Skeletal muscle tissue (tissue), 4 donors: ENCODE results near the gene HOXC5. TPM values are rescaled to one million over a fixed set of nuclear protein-coding genes. Genes with fewer than 3 reads are reported as not detected.

Source experiments
- H3K27ac ChIP-seq: one replicate; pipeline ENCODE4 v1.7.0; 2013; ENCODE audit warnings: mild to moderate bottlenecking, low read depth, low read length, inconsistent platforms
- H3K27me3 ChIP-seq, 3 donors: one replicate each; pipeline ENCODE4 v1.7.0; 2013; ENCODE audit warnings: low read length in 3 of 3; ENCODE audit not compliant: control insufficient read depth in 3 of 3, insufficient read depth in 3 of 3
- H3K36me3 ChIP-seq, 3 donors: one replicate each; pipeline ENCODE4 v1.7.0; 2013; ENCODE audit warnings: low read length in 3 of 3; ENCODE audit not compliant: control insufficient read depth in 3 of 3, insufficient read depth in 3 of 3
- H3K4me1 ChIP-seq, 3 donors: one replicate each; pipeline ENCODE4 v1.7.0; 2013; ENCODE audit warnings: low read length in 3 of 3, mild to moderate bottlenecking in 3 of 3; ENCODE audit not compliant: control insufficient read depth in 3 of 3, insufficient read depth in 3 of 3
- H3K4me3 ChIP-seq, 3 donors: one replicate each; pipeline ENCODE4 v1.7.0; 2013; ENCODE audit warnings: low read length in 3 of 3
- H3K9ac ChIP-seq, 3 donors: one replicate each; pipeline ENCODE4 v1.7.0; 2013; ENCODE audit warnings: low read length in 3 of 3, mild to moderate bottlenecking in 3 of 3, moderate library complexity in 2 of 3, low read depth in 1 of 3
- H3K9me3 ChIP-seq, 3 donors: one replicate each; pipeline ENCODE4 v1.7.0; 2013; ENCODE audit warnings: low read length in 3 of 3; ENCODE audit not compliant: control insufficient read depth in 3 of 3
- total RNA-seq: library from RNA; depleted of rRNA; stranded (reverse); fragments of >200 nt; gene quantifications from one replicate; pipeline ENCODE4 v1.2.3, GENCODE V29; 2014
- donor health status: Osteomylitis.

HOXC5 gene
- total RNA-seq, 1 donor from 2014 or later, result 0.52 TPM

DNA sequence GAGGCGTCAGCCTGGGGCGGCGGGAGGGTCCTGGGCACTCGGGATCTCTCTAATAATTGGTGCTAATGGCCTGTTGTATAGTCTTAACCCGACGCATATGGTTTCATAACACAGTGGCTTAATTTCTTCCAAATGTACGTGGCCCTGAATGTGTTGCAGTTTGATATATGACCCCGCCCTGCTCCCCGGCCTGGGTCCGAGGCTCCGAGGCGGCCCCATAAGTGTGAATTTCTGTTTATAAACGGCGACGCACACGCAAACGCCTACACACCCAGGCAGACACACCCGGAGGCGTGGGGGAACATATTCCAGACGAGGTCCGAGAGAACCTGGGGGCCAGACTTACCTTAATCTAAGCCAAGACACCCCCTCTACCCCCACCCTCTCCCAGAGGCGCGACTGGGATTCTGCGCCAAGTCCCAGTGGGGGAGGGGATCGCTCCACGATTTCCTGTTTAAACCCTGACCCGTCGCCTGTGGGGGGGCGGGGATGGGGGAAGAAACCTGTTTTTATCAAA is 14.3 kb upstream of the HOXC5 start:
- Histone ChIP-seq H3K4me3 (peak overlapping the region; percentile 79 to 84 (median 81)), H3K27me3 (no peaks in the 10 kb centered on the region), H3K36me3 (no peaks in the 10 kb centered on the region), H3K4me1 (peaks cover 54 to 69% (median 54%) of the 10 kb centered on the region in 3 donors), H3K27ac (peak overlapping the region; percentile 99), H3K9me3 (no peaks in the 10 kb centered on the region), H3K9ac (peak overlapping the region; percentile 90 to 98 (median 94))

GRCh38 chr12:54019091-54019811 is 13.6 kb upstream of the HOXC5 start:
- Histone ChIP-seq H3K27me3 (no peaks in the 10 kb centered on the region), H3K9me3 (no peaks in the 10 kb centered on the region), H3K36me3 (no peaks in the 10 kb centered on the region), H3K4me1 (peaks cover 55 to 69% (median 56%) of the 10 kb centered on the region in 3 donors), H3K4me3 (peak overlapping the region; percentile 80 to 84 (median 81)), H3K27ac (peak overlapping the region; percentile 99), H3K9ac (peak overlapping the region; percentile 95 to 99 (median 98))

DNA sequence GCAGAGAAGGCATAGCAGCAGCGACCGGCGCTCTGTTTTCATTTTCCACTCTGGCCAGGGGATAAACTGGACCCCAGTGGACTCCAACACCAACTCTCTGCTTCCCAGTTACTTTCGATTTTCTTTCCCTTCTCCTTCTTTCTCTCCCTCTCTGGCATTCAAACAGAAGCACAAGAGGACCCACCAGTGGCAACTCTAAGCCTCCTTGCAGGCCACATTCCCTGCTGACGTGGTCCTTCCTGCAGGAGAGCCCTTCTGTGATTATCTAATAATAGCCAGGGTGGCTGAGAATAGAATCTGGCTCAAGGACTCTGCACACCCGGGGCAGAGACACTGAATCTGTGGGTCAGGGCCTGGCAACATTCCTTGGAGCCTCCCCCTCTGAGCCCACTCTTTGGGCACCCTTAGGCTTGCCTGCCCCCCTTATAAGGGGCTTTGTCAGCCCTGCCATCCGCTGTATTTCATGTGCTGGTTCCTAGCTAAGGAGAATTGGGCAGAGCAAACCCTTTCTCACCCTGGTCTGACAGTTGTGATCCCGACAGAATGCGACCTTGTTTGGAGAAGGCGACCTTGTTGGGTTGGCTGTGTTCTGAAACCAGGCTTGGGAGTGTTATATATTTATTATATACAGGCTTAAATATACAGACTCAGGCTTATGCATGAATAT is 12.8 kb upstream of the HOXC5 start:
- Histone ChIP-seq H3K4me1 (peaks cover 57 to 70% (median 60%) of the 10 kb centered on the region in 3 donors), H3K36me3 (no peaks in the 10 kb centered on the region), H3K27me3 (no peaks in the 10 kb centered on the region), H3K4me3 (peak overlapping the region; percentile 80 to 84 (median 81)), H3K9me3 (no peaks in the 10 kb centered on the region), H3K9ac (peak overlapping the region; percentile 95 to 99 (median 98)), H3K27ac (peak overlapping the region; percentile 99)

- peaks cover 49 to 71% (median 65%) of the 10 kb centered on the region in 3 donors for H3K4me1 ChIP-seq
- no peaks in the 10 kb centered on the region for H3K36me3 ChIP-seq
- H3K9me3 ChIP-seq, result no peaks in the 10 kb centered on the region
- H3K27me3 ChIP-seq, result no peaks in the 10 kb centered on the region
- H3K27ac ChIP-seq, result peak overlapping the region; percentile 99
- peak overlapping the region; percentile 80 to 84 (median 81) for H3K4me3 ChIP-seq
- H3K9ac ChIP-seq, result peak overlapping the region; percentile 95 to 99 (median 98)
Measured at GRCh38 chr12:54020591-54021405, 12.1 kb upstream of the HOXC5 start.

DNA sequence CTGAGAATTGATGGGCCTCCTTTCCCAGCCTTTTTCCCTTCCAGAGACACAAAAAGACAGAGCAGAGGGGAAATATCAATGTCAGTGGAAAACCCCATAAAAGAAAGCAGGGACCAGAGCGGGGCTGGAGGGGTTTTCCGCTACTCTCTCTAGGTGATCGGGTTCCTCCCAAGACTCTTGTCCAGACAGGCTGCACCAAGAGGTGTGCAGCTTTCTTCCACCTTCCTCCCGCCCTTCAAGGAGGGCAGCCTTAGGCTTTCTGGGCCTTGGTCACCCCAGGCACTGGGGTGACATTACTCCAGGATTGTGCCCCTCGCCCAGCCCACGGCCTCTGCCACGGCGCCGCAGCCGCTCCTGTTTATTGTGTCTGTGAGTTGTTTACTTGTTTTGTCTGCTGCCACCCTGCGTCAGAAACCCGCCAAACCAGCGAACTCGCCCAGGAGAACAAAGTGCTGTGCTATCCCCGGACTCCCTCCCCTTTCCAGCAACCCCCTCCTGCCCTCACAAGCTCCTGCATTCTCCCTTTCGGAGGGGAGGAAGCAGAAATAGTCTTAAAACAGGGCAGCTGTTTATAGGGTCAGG is 11.3 kb upstream of the HOXC5 start:
- H3K27me3 ChIP-seq, result no peaks in the 10 kb centered on the region
- H3K4me3 ChIP-seq, result peak overlapping the region; percentile 80 to 84 (median 81)
- peaks cover 54 to 72% (median 67%) of the 10 kb centered on the region in 3 donors for H3K4me1 ChIP-seq
- peak overlapping the region; percentile 95 to 99 (median 98) for H3K9ac ChIP-seq
- H3K36me3 ChIP-seq, result no peaks in the 10 kb centered on the region
- peak overlapping the region; percentile 99 for H3K27ac ChIP-seq
- no peaks in the 10 kb centered on the region for H3K9me3 ChIP-seq

- Histone ChIP-seq H3K36me3 (no peaks in the 10 kb centered on the region), H3K9me3 (no peaks in the 10 kb centered on the region), H3K9ac (peak overlapping the region; percentile 81 to 88 (median 87)), H3K4me1 (peaks cover 69 to 86% (median 77%) of the 10 kb centered on the region in 3 donors), H3K27me3 (no peaks in the 10 kb centered on the region), H3K27ac (peak overlapping the region; percentile 99), H3K4me3 (peak overlapping the region; percentile 50 to 67 (median 63))
Measured at GRCh38 chr12:54022960-54023884, 9.6 kb upstream of the HOXC5 start.

GRCh38 chr12:54024127-54024526 is 8.7 kb upstream of the HOXC5 start:
- H3K9ac ChIP-seq, result peak overlapping the region; percentile 81 to 88 (median 87)
- peak overlapping the region; percentile 99 for H3K27ac ChIP-seq
- peak overlapping the region; percentile 50 to 67 (median 63) for H3K4me3 ChIP-seq
- H3K36me3 ChIP-seq, result no peaks in the 10 kb centered on the region
- H3K27me3 ChIP-seq, result no peaks in the 10 kb centered on the region
- peaks cover 78 to 87% (median 82%) of the 10 kb centered on the region in 3 donors for H3K4me1 ChIP-seq
- no peaks in the 10 kb centered on the region for H3K9me3 ChIP-seq

DNA sequence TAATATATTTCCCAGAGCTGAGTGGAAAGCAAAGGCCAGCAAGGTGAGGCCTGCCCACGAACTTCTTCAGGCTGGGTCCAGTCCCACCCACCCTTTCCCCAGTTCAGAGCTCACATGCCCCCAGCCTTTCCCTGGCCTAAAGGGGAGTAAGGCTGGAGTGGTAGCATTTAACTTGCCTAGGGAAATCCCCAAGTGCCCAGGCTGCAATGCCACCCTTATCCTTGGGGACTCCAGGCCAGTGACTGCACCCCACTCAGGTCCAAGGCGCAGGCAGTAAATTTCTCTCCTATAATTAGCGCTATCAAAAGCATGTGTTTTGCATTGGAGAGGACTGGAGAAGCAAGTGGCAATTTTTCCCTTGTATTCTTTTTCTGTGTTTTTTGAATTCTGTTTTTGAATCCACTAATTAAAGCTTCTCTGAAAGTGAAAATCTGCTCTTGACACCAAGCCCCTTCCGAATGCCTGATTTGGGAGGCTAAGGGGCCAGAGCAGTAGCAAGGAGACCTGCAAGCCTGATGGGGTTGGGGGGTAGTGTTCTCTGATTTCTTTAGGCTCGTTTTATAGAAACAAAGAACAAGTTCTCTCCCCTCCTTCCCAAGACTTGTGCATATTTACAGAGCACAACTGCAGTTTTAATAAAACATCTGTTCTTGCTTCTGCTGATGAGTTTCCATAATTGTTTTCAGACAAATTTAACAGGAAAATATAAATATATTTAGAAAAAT is 8.1 kb upstream of the HOXC5 start:
- peak overlapping the region; percentile 81 to 88 (median 87) for H3K9ac ChIP-seq
- peaks cover 78 to 87% (median 85%) of the 10 kb centered on the region in 3 donors for H3K4me1 ChIP-seq
- peak overlapping the region; percentile 99 for H3K27ac ChIP-seq
- H3K27me3 ChIP-seq, result no peaks in the 10 kb centered on the region
- peak overlapping the region; percentile 50 to 67 (median 63) for H3K4me3 ChIP-seq
- H3K36me3 ChIP-seq, result peaks cover 0 to 2% (median 0%) of the 10 kb centered on the region in 3 donors
- no peaks in the 10 kb centered on the region for H3K9me3 ChIP-seq
